ENCODE results near the gene RPAP3.

DNA sequence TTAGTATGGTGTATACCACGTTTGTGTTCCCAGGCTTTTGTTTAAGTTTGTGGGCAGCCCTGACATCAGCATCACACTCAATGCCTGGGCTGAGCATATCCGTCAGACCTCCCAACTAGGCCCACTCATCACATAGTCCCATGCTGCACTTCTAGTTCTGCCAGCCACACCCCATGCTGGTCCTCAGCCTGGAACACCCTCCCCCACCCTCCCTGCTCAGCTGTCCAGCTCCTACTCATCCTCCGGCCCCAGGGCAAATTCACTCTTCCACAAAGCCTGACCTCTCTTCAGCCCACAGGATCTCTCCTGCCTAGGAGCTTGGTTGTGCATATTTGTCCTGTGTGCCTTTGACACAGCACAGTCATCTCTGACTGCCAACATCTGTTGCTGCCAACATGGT, 23.4 kb upstream of the RPAP3 start:
- TF ChIP-seq POLR2A (IDR thresholded peaks at IDR 0.05) = no peak
- TF ChIP-seq CTCF (IDR thresholded peaks at IDR 0.05) = no peak

All from body of pancreas (tissue), 4 donors.